Measurements from ENCODE around the gene MARCHF10.

Gene MARCHF10

DNA sequence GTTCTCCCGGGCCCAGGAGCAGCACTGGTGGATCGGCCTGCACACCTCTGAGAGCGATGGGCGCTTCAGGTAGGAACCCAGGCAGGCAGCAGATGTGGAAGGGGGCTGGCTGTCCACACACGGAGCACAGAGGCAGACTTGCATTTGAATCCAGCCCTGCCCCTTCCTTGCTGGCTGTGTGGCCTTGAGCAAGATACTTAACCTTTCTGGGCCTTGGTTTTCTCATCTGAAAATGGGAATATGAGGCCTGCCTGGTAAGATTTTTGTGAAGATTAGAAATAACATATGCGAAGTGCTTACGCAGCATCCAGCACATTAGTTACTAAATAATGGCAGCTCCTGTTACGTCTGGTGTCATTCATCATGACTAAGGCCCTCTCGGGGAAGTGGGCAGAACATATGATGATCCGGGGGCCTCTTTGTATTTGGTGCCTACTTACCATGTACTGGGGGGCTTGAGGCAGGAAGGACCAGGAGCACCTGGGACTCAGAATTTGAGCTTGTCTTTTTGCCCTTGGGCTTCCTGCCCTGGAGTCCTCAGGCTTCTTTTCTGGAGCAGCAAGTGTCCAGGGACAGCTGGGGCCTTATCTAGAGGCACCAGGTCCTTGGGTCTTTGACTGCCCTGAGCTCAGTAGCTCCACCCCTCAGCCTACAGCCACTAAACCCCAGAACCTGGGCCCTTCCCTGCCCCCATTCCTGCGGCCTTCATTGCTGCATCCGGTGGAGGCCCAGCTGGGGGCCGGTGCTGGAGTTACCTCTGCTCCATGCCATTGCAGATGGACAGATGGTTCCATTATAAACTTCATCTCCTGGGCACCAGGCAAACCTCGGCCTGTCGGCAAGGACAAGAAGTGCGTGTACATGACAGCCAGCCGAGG, 126.8 kb downstream of the MARCHF10 start:
- DNase-seq (ENCODE audit: extremely low read depth in 1 of 2, low read depth in 1 of 2): no peak

DNA sequence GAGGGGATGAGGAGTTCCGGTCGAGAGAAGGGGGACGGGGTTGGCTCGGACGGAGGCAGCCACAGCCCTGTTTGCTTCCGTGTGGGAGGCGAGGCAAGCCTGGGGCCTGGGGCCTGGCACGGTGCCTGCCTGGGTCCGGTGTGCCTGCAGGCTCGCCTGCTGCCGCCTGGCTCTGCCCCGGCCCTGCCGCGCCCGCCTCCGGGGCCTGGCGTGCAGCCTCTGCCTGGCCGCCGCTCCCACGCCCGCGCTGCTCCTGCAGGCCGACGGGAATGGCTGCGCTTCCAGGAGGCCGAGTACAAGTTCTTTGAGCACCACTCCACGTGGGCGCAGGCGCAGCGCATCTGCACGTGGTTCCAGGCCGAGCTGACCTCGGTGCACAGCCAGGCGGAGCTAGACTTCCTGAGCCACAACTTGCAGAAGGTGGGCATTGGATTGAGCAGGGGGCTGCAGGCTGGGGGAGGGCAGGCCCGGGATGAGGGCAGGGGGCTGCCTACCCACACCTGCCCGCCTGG, 127.5 kb downstream of the MARCHF10 start:
- DNase-seq (ENCODE audit: extremely low read depth in 1 of 2, low read depth in 1 of 2): no peak

- no peak for DNase-seq (ENCODE audit: extremely low read depth in 1 of 2, low read depth in 1 of 2)
These were observed 128.2 kb downstream of the MARCHF10 start for GRCh38 chr17:62679866-62680377.

- DNase-seq (ENCODE audit: extremely low read depth in 1 of 2, low read depth in 1 of 2): no peak
These were observed 129.7 kb downstream of the MARCHF10 start for GRCh38 chr17:62678214-62678919.

DNA sequence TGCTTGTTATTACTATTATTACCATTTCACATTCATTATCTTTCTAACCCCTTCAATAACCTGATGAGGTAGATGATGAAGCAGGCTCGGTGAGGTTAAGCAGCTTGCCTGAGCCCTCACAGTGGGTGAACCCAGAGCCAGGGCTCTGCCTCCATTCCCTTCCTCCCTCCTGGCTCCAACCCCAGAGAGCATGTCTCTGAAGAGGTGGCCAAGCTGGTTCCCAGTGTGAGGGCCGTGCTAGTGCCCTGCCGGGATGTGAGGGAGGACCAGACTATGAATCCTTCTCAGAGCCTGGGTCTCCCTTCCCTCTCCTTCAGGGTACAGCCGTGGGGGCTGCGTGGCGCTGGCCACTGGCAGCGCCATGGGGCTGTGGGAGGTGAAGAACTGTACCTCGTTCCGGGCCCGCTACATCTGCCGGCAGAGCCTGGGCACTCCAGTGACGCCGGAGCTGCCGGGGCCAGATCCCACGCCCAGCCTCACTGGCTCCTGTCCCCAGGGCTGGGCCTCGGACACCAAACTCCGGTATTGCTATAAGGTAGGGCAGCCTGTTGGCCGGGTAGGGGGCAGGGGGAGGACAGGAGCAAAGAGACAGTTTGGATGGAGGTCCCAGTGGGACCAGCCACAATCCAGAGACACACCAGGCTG, 131.0 kb downstream of the MARCHF10 start:
- DNase-seq (ENCODE audit: extremely low read depth in 1 of 2, low read depth in 1 of 2): no peak

DNA sequence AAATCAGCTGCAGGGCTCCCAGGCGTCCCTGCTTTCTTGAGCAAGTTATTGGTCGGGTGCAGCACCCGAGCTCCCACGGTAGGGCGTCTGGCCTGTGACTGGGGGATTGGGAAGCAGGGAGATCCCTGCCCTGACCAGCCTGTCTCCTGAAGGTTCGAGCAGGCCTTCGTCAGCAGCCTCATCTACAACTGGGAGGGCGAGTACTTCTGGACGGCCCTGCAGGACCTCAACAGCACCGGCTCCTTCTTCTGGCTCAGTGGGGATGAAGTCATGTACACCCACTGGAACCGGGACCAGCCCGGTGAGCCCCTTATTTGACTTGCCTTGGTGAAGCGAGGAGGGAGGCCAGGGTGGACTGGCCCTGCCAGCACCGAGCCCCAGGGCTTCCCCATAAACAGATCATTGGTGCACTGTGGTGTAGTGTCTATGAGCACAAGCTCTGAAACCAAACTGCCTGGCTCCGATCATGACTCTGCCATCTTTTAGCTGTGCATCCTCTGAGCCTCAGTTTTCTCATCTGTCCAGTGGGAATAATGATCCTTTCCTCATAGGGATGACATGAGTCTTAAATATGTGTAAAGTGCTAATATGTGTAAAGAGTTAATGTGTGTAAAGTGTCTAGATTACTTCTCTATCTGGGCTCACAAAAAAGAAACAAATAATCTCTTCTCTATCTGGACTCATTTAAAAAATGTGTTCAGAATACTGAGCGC, 131.7 kb downstream of the MARCHF10 start:
- DNase-seq (ENCODE audit: extremely low read depth in 1 of 2, low read depth in 1 of 2): no peak

DNA sequence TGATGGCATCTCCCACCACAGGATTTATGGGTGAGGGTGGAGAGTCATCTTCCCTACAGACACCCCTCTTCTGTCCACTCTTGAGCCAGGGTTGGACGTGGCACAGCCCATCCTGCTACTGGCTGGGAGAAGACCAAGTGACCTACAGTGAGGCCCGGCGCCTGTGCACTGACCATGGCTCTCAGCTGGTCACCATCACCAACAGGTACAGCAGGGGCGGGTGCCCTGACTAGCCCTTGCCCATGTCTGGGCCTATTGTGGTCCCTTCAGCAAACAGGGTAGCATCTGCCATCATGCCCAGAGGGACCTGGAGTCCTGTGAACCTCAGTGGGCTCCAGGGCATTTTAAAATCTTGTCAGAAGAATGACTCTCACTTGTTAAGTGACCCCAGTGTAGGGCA, 132.4 kb downstream of the MARCHF10 start:
- DNase-seq (ENCODE audit: extremely low read depth in 1 of 2, low read depth in 1 of 2): no peak

DNA sequence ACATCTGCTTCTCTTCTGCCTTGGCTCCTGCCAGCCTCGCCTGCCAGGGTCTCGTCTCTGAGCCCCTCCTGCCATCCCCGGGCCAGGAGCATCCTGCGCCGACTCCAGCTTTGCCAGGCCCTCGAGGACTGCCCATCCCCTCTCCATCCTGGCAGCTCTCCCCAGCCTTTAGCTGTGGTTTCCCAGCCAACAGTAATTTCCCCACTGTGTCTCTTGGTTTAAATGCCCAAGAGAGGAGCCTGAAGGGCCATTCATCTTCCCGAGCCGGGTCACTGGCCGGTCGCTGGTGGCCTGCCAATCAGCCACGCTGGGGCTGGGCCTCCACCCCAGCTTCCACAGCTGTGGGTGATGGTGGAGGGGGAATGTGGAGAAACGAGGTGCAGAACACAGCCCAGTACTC, 132.9 kb downstream of the MARCHF10 start:
- no peak for DNase-seq (ENCODE audit: extremely low read depth in 1 of 2, low read depth in 1 of 2)

GRCh38 chr17:62674841-62675240, 133.3 kb downstream of the MARCHF10 start:
- DNase-seq (ENCODE audit: extremely low read depth in 1 of 2, low read depth in 1 of 2): no peak

- no peak for DNase-seq (ENCODE audit: extremely low read depth in 1 of 2, low read depth in 1 of 2)
These were observed 133.8 kb downstream of the MARCHF10 start for GRCh38 chr17:62674363-62674739.

GRCh38 chr17:62673614-62674362, 134.3 kb downstream of the MARCHF10 start:
- DNase-seq (ENCODE audit: extremely low read depth in 1 of 2, low read depth in 1 of 2): no peak

- no peak for DNase-seq (ENCODE audit: extremely low read depth in 1 of 2, low read depth in 1 of 2)
These were observed 135.2 kb downstream of the MARCHF10 start for GRCh38 chr17:62672957-62673356.

GRCh38 chr17:62671553-62671952, 136.6 kb downstream of the MARCHF10 start:
- DNase-seq (ENCODE audit: extremely low read depth in 1 of 2, low read depth in 1 of 2): no peak

DNA sequence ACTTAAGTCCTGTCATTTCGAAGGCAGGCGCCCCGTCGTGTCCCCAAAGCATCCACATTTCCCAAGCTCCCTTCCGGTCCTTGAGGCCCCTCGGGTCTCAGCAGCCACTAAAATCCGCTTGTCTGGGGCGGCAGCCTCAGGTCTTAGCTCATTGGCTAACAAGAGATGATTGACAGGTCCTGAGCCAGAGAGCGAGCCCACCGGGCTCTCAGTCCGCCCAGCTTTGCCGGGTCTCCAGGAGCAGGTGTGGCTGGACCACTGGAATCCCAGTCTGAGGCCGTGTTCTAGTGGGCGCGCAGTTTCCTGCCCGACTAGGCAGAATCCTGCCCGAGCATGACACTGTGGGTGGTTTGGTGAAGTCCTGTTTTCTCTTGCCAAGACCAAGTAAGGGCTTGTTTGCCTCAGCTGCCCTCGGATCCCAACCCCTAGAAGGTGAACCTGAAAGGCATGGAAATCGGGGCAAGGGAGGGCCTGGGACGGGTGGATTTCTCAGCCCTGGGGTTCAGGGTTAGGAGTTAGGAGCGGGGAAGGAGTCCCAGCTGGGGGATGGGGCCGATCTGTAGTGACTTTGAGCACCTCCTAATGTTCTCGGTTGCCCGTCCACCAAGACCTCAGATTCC, 137.8 kb downstream of the MARCHF10 start:
- DNase-seq (ENCODE audit: extremely low read depth in 1 of 2, low read depth in 1 of 2): no peak

DNA sequence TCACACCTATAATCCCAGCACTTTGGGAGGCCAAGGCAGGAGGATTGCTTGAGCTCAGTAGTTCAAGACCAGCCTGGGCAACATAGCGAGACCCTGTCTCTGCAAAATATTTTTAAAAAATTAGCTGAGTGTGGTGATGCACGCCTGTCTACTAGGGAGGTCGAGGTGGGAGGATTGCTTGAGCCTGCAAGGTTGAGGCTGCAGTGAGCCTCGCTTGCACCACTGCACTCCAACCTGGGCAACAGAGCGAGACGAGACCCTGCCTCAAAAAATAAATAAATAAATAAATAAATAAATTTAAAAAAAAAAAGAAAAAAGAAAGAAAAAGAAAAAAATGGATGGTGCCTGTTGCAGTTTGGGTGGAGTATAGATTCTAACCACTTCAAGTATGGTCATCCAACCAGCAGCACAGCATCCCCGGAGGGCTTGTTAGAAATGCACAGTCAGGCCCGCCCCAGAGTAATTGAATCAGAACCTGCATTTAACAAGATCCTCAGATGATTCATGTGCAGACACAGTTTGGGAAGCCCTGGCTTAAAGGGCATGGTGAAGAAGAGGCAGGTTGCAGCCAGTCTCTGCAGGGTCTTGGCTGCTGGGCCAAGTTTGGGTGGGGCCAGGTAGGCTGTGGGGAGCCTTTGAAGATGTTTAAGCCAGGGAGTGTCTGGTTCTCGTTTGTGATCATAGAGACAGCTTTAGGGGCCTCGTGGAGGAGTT, 139.9 kb downstream of the MARCHF10 start:
- DNase-seq (ENCODE audit: extremely low read depth in 1 of 2, low read depth in 1 of 2): no peak

GRCh38 chr17:62666801-62667591, 141.1 kb downstream of the MARCHF10 start:
- DNase-seq (ENCODE audit: extremely low read depth in 1 of 2, low read depth in 1 of 2): no peak

- DNase-seq (ENCODE audit: extremely low read depth in 1 of 2, low read depth in 1 of 2): no peak
These were observed 141.9 kb downstream of the MARCHF10 start for GRCh38 chr17:62666061-62666800.

All from activated CD8-positive, alpha-beta memory T cell treated with anti-CD3 and anti-CD28 coated beads for 1 hour (primary cell).